Body of pancreas (tissue), 4 donors: ENCODE data around the gene LRFN4. TPM values are rescaled to one million over a fixed set of nuclear protein-coding genes. Genes with fewer than 3 reads are reported as not detected.

Experiments used
- ATAC-seq: fragments of 150-250 bp; one replicate; pipeline ENCODE4 v1.9.1; 2016
- DNase-seq, 4 donors: peaks; one replicate each; pipeline ENCODE4 v3.0.0-alpha.2; 2019
- H3K27ac ChIP-seq, 4 donors: fragments of 200-600 bp; sonication (generic); 1 replicate in 3 of 4; 2 replicates in 1 of 4; pipeline versions ENCODE4 v1.5.1 to v1.6.1; 2016 to 2019; ENCODE audit warnings: mild to moderate bottlenecking in 1 of 4, mixed read lengths in 1 of 4, moderate library complexity in 1 of 4
- H3K27me3 ChIP-seq, 2 donors: fragments of 200-600 bp; sonication (generic); one replicate each; pipeline ENCODE4 v1.6.0; 2016; ENCODE audit warnings: mild to moderate bottlenecking in 1 of 2
- H3K36me3 ChIP-seq, 2 donors: fragments of 200-600 bp; sonication (generic); replicated peaks in 1 of 2; 2 replicates each; pipeline ENCODE4 v1.5.1; 2016; ENCODE audit warnings: low read depth in 2 of 2; ENCODE audit not compliant: insufficient read depth in 1 of 2
- H3K4me1 ChIP-seq: fragments of 200-600 bp; sonication (generic); one replicate; pipeline ENCODE4 v1.6.0; 2016
- H3K4me3 ChIP-seq, 2 donors: fragments of 200-600 bp; sonication (generic); 1 replicate in 1 of 2; 2 replicates in 1 of 2; pipeline ENCODE4 v1.5.1; 2016 to 2019
- H3K9me3 ChIP-seq, 3 donors: fragments of 200-600 bp; sonication (generic); 1 replicate in 2 of 3; 2 replicates in 1 of 3; pipeline ENCODE4 v1.5.1; 2016
- CTCF ChIP-seq, 7 experiments: fragments of 450-650 bp in 4 of 7; fragments of 200-600 bp in 3 of 7; sonication (generic) in 3 of 7; IDR thresholded peaks; one replicate each; pipeline ENCODE4 v1.5.1; 2016 to 2019; ENCODE audit warnings: antibody characterized with exemption in 7 of 7
- POLR2A ChIP-seq, 3 donors: fragments of 450-650 bp; IDR thresholded peaks; one replicate each; pipeline ENCODE4 v1.6.1; 2016; ENCODE audit warnings: antibody characterized with exemption in 3 of 3, mild to moderate bottlenecking in 2 of 3
- WGBS, 2 donors: methylation state at CpG; one replicate each; pipeline ENCODE4 v1.1.5; 2017; 5-methylcytosine and 5-hydroxymethylcytosine counted together
- intact Hi-C: fragments of 100-400 bp; cut with DNase I; formaldehyde crosslinking; loops from one replicate; pipeline ENCODE4 v1.15.1; 2023
- total RNA-seq, 2 donors: library from RNA; depleted of rRNA; stranded (reverse); fragments of >200 nt; gene quantifications; one replicate each; pipeline ENCODE4 v1.1.0, GENCODE V29; 2016

Gene LRFN4
- total RNA-seq, 2 donors from 2014 or later, result 2.3 to 3.0 TPM

DNA sequence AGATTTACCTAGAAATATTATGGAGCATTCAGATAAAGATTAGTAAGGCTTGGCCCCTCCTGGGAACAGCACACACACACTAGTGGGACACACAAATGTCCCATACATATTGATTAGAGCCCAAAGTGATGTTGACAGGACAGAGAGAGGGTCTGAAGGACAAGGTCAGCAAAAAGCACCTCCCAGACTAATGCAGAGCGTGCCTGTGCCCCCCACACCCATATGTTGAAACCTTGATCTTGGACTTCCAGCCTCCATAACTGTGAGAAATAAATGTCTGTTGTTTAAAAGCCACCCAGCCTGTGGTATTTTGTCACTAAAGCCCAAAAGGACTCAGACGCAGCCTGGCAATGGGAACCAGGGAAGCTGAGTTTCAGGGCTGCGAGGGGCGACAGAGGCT is 27.6 kb downstream of the LRFN4 start:
- no peak overlapping the region for H3K27ac ChIP-seq
- intact Hi-C loops, result no loop called here
- DNase-seq (no peak), ATAC-seq (no peak)
- no peak for TF ChIP-seq CTCF (IDR thresholded peaks at IDR 0.05)
- no peak for TF ChIP-seq POLR2A (IDR thresholded peaks at IDR 0.05)
- no peak overlapping the region for H3K4me3 ChIP-seq
- 88 to 92% methylated on average over 4 of the region's 4 CpGs for WGBS, 2 donors
- H3K9me3 ChIP-seq, result no peaks in the 10 kb centered on the region
- H3K36me3 ChIP-seq, result no peaks in the 10 kb centered on the region
- no peaks in the 10 kb centered on the region for H3K27me3 ChIP-seq
- peaks cover 16% of the 10 kb centered on the region for H3K4me1 ChIP-seq

DNA sequence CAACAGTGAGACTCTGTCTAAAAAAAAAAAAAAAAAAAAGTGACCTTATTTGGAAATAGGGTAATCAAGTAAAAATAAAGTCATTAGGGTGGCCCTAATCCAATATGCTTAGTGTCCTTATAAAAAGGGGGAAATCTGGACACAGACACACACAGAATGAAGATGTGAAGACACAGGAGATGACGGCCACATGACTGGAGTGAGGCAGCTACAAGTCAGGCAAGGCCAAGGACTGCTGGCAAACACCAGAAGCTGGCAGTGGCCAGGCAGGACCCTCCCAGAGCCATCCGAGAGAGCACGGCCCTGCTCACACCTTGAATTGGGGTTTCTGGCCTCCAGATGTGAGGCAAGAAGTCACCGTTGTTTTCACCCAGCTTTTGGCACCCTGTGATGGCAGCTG is 28.6 kb downstream of the LRFN4 start:
- Histone ChIP-seq H3K27ac (no peak overlapping the region), H3K9me3 (no peaks in the 10 kb centered on the region), H3K4me1 (peaks cover 15% of the 10 kb centered on the region), H3K27me3 (no peaks in the 10 kb centered on the region), H3K4me3 (no peak overlapping the region), H3K36me3 (no peaks in the 10 kb centered on the region)
- ATAC-seq (no peak), DNase-seq (no peak)
- TF ChIP-seq POLR2A (IDR thresholded peaks at IDR 0.05) (no peak), CTCF (IDR thresholded peaks at IDR 0.05) (no peak)
- intact Hi-C loops, result no loop called here
- WGBS, 2 donors, result 84 to 85% methylated on average over 3 to 4 of the region's 4 CpGs

DNA sequence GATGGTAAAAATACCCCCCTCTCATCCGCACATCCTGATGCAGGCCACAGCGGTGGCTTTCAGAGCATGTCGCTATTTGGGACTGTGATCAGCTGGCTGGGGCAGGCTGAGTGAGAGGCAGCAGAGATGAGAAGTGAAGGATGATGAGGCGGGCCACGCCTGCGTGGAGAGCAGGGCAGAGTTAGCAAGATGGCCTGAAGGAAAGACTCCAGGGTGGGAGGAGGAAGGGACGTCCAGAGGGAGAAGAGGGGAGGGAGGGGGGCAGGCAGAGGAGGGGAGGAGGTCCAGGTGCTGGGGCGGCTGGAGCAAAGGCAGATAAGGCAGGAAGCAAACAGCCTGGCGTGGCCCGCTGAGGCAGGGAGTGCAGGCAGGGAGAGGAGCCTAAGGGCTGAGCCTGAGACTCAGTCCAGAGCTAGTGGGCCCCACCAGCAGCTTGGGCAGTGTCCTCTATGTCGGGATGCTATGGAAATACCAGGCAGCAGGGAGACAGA is 29.1 kb downstream of the LRFN4 start:
- no peak for ATAC-seq
- Histone ChIP-seq H3K9me3 (no peaks in the 10 kb centered on the region), H3K27ac (no peak overlapping the region), H3K36me3 (no peaks in the 10 kb centered on the region), H3K4me1 (peaks cover 9% of the 10 kb centered on the region), H3K4me3 (no peak overlapping the region), H3K27me3 (no peaks in the 10 kb centered on the region)
- intact Hi-C loops, result no loop called here
- TF ChIP-seq CTCF (IDR thresholded peaks at IDR 0.05) (no peak), POLR2A (IDR thresholded peaks at IDR 0.05) (no peak)
- DNase-seq, result no peak
- 67 to 83% methylated on average over 11 of the region's 11 CpGs for WGBS, 2 donors

DNA sequence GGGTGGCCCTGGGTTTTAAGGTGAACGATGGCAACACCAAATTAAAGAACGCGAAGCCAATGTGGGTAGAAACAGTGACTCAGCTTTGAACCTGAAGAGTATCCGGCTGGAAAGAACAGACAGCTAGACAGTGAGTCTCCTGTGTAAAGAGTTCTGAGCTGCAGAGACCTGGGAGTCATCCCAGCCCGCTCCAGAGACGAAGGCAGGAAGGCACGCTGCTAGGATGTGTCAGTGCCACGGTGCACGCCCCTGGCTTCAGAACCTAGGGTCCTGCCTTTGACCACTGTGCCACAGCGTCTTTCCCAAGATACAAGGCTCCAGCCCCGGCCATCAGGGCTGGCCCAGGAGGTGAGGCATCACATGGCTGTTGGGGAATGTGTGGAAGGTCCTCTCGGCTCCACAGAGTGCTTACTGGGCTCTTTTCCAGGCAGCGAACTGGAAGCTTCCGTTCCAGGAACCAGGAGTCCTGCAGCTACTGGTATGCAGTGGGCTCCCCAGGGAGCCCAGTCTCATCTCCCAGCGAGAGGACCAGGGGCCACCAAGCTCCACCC is 29.9 kb downstream of the LRFN4 start:
- no peak for TF ChIP-seq CTCF (IDR thresholded peaks at IDR 0.05)
- TF ChIP-seq POLR2A (IDR thresholded peaks at IDR 0.05), result no peak
- WGBS, 2 donors, result 80% methylated on average over 8 to 15 of the region's 15 CpGs
- Histone ChIP-seq H3K4me1 (peaks cover 8% of the 10 kb centered on the region), H3K27ac (no peak overlapping the region), H3K36me3 (no peaks in the 10 kb centered on the region), H3K9me3 (no peaks in the 10 kb centered on the region), H3K4me3 (no peak overlapping the region), H3K27me3 (no peaks in the 10 kb centered on the region)
- ATAC-seq (peak; percentile 33), DNase-seq (peak in 2 of 4 donors; percentile 32 to 41)
- intact Hi-C loops, result no loop called here

GRCh38 chr11:66887526-66887925 is 30.7 kb downstream of the LRFN4 start:
- TF ChIP-seq POLR2A (IDR thresholded peaks at IDR 0.05), result no peak
- TF ChIP-seq CTCF (IDR thresholded peaks at IDR 0.05), result no peak
- Histone ChIP-seq H3K27me3 (no peaks in the 10 kb centered on the region), H3K27ac (no peak overlapping the region), H3K9me3 (no peaks in the 10 kb centered on the region), H3K4me1 (peaks cover 9% of the 10 kb centered on the region), H3K36me3 (no peaks in the 10 kb centered on the region), H3K4me3 (no peak overlapping the region)
- WGBS, 2 donors, result 73 to 86% methylated on average over 7 to 11 of the region's 11 CpGs
- ATAC-seq (no peak), DNase-seq (no peak)
- intact Hi-C loops, result no loop called here
